Stimulated activated naive B cell treated with anti-CD40 and anti-IgM and Interleukin-4, amounts not matched to agents 10 μg/mL and 1 μg/mL and 100 μg/mL, for 72 hours (primary cell): ENCODE data around the gene HNRNPLL.

ENCODE experiments used
- ATAC-seq, 2 donors: fragments of 150-1000 bp; cut with Tn5 transposase; replicated peaks; 2 replicates each; pipeline ENCODE4 v1.10.0; 2021; ENCODE audit warnings: moderate library complexity in 1 of 2
- DNase-seq: peaks from one replicate; pipeline ENCODE4 v3.0.0; 2021
- H3K27ac Mint-ChIP-seq: one replicate; pipeline ENCODE4 v1.8.0; 2022; ENCODE audit warnings: mild to moderate bottlenecking, mixed read lengths
- H3K27me3 Mint-ChIP-seq, 2 donors: one replicate each; pipeline ENCODE4 v1.8.0; 2022; ENCODE audit warnings: mixed read lengths in 2 of 2
- H3K36me3 Mint-ChIP-seq, 2 donors: one replicate each; pipeline ENCODE4 v1.8.0; 2022; ENCODE audit warnings: mixed read lengths in 2 of 2, mild to moderate bottlenecking in 1 of 2
- H3K4me1 Mint-ChIP-seq, 2 donors: one replicate each; pipeline ENCODE4 v1.8.0; 2022; ENCODE audit warnings: mixed read lengths in 2 of 2, mild to moderate bottlenecking in 1 of 2
- H3K4me3 Mint-ChIP-seq, 2 donors: one replicate each; pipeline ENCODE4 v1.8.0; 2022; ENCODE audit warnings: mild to moderate bottlenecking in 2 of 2, mixed read lengths in 2 of 2, moderate library complexity in 1 of 2
- H3K9me3 Mint-ChIP-seq, 2 donors: one replicate each; pipeline ENCODE4 v1.8.0; 2022; ENCODE audit warnings: mixed read lengths in 2 of 2, mild to moderate bottlenecking in 1 of 2

Gene HNRNPLL

DNA sequence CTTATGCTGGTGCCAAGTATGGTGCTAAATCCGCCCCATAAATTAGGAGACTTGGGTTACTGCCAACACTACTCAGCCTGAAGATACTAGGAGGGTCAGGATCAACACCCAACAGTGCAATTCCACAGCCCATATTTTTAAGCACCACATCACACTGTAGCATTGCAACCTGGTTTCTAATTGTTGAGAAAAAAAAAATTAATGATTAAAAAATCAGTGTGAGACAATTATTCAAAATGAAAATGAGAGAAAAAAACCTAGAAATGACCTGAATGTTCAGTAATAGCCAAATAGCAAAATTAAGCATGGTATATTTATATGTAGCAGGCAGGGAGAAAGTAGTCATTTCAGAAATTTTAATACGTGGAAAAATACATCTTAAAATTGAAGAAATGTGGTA is 29.2 kb upstream of the HNRNPLL start:
- no peak overlapping the region for H3K4me3 Mint-ChIP-seq
- H3K9me3 Mint-ChIP-seq: peaks cover 4% of the 10 kb centered on the region in 2 donors
- H3K4me1 Mint-ChIP-seq: peaks cover 14 to 22% of the 10 kb centered on the region in 2 donors
- ATAC-seq (no peak), DNase-seq (no peak)
- peaks cover 6 to 18% of the 10 kb centered on the region in 2 donors for H3K27me3 Mint-ChIP-seq
- H3K27ac Mint-ChIP-seq: no peak overlapping the region
- H3K36me3 Mint-ChIP-seq: peaks cover 2 to 4% of the 10 kb centered on the region in 2 donors

DNA sequence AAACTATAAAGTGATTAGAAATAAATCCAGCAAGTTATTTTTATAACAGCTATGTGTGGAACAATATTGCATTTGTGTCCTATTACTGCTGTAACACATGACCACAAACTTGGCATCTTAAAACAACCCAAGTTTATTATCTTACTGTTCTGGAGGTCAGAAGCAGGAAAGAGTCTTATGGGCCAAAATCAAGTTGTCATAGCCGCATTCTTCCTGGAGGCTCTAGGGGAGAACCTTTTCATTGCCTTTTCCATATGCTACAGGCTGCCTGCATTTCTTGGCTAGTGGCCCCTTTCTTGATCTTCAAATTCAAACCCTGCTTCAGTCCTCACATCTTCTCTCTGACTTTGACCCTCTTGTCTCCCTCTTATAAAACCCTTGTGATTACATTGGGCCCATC is 27.0 kb upstream of the HNRNPLL start:
- DNase-seq (no peak), ATAC-seq (no peak)
- Mint-ChIP-seq H3K27me3 (peaks cover 9 to 20% of the 10 kb centered on the region in 2 donors), H3K4me1 (peaks cover 6 to 9% of the 10 kb centered on the region in 2 donors), H3K4me3 (no peak overlapping the region), H3K27ac (no peak overlapping the region), H3K9me3 (peaks cover 3 to 4% of the 10 kb centered on the region in 2 donors), H3K36me3 (no peaks in the 10 kb centered on the region)

DNA sequence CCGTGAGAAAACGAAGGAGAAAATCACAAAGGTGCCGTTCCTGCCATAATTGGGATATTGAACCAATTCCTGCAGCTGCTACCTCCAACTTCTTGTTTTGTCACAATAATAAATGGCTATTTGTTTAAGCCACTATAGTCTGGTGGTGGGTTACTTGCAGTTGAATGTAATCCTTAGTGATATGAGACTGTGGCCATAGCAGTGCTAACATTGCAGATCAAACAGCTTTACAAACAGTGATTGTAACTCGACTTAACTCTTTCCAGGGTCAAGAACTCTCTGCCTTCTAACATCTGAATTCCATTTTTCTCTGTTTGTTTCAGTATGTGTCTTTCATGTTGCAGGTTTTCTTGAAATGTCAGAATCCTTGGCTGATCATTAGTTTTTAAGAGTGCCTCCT is 24.7 kb upstream of the HNRNPLL start:
- H3K27ac Mint-ChIP-seq: no peak overlapping the region
- DNase-seq: no peak
- peaks cover 18 to 32% of the 10 kb centered on the region in 2 donors for H3K27me3 Mint-ChIP-seq
- H3K4me1 Mint-ChIP-seq: peaks cover 3 to 7% of the 10 kb centered on the region in 2 donors
- peaks cover 3 to 4% of the 10 kb centered on the region in 2 donors for H3K9me3 Mint-ChIP-seq
- no peaks in the 10 kb centered on the region for H3K36me3 Mint-ChIP-seq
- ATAC-seq: no peak
- no peak overlapping the region for H3K4me3 Mint-ChIP-seq

DNA sequence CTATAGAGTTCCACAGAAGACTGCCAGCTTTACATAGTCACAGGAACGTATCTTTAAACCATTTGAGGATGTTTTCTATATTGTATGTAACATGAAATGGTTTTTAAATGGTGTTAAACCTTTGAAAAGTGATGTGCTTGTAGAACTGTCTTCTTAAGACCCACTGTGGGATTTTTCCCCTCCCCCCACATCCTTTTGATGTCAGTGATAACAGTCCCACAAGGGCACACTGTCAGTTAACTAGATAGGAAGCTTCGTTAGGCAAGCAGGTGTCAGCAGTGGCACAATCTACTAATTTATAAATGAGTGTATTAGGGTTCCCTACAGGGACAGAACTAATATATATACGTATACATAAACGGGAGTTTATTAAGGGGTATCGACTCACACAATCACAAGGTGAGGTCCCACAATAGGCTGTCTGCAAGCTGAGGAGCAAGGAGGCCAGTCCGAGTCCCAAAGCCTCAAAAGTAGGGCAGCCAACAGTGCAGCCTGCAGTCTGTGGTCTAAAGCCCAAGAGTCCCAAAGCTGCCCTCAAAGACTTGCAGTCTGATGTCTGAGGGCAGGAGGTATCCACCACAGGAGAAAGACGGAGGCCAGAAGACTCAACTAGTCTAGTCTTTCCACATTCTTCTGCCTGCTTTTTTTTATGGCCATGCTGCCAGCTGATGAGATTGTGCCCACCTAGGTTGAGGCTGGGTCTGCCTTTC is 23.8 kb upstream of the HNRNPLL start:
- Mint-ChIP-seq H3K27ac (no peak overlapping the region), H3K4me3 (no peak overlapping the region), H3K27me3 (peaks cover 19 to 36% of the 10 kb centered on the region in 2 donors), H3K9me3 (peaks cover 3 to 4% of the 10 kb centered on the region in 2 donors), H3K4me1 (peaks cover 5 to 11% of the 10 kb centered on the region in 2 donors), H3K36me3 (no peaks in the 10 kb centered on the region)
- ATAC-seq (no peak), DNase-seq (no peak)

DNA sequence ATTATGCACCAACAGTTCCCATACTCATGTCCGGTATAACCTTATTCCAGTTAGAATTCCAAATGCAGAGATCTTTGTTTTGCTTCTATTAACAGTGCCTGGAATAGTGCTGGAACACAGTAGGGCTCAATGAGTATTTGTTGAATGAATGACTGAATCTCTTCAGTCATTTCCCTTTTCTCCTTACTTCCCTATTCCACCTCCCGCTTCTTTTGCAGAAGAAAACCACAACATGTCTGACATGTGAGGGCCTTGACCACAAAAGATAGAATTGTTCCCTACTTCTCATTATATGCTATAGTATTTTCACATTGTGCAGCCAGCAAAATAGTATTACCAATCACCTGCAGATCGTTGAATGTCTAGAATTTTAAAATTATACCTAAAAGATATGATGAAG is 19.5 kb upstream of the HNRNPLL start:
- Mint-ChIP-seq H3K27me3 (peaks cover 28 to 33% of the 10 kb centered on the region in 2 donors), H3K27ac (no peak overlapping the region), H3K4me1 (peaks cover 13 to 26% of the 10 kb centered on the region in 2 donors), H3K4me3 (no peak overlapping the region), H3K36me3 (no peaks in the 10 kb centered on the region), H3K9me3 (no peaks in the 10 kb centered on the region)
- ATAC-seq (peak; percentile 46 to 55), DNase-seq (no peak)

DNA sequence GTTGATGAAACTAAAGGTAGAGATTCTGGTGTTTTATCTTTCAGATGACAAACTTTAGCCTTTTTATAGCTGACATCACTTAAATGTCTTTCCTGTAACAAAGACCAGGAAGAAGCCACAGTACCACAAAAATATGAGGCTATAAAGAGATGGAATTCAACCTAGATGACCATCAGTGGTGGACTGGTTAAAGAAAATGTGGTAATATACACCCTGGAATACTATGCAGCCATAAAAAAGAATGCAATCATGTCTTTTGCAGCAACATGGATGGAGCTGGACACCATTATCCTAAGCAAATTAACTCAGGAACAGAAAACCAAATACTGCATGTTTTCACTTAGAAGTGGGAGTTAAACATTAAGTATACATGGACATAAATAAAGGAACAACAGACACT is 18.3 kb upstream of the HNRNPLL start:
- Mint-ChIP-seq H3K36me3 (no peaks in the 10 kb centered on the region), H3K4me3 (no peak overlapping the region), H3K9me3 (no peaks in the 10 kb centered on the region), H3K27me3 (peaks cover 36 to 43% of the 10 kb centered on the region in 2 donors), H3K27ac (no peak overlapping the region), H3K4me1 (peaks cover 13 to 26% of the 10 kb centered on the region in 2 donors)
- DNase-seq: no peak
- no peak for ATAC-seq

DNA sequence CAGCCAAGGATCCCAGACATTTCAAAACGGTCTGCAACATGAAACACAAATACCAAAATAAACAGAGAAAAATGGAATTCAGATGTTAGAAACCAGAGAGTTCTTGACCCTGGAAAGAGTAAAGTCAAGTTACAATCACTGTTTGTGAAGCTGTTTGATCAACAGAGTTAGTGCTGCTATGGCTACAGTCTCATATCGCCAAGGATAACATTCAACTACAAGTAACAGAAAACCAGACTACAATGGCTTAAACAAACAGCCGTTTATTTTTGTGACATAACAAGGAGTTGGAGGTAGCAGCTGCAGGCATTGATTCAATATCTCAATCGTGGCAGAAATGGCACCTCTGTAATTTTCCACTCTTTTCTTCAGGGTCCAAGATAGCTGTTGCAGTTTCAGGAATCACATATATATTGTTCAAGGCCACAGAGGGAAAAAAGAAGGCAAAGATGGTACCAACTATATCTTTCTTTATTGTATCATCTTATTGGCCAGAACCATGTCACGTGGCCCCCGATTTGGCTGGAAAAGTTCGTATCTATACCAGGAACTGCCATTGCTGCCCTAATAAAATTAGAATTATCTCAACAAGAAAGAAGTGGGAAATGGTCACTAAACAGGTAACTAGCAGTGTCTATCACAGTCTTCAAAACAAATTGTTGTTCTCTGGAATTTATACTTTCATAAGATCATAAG is 17.7 kb upstream of the HNRNPLL start:
- Mint-ChIP-seq H3K4me3 (no peak overlapping the region), H3K36me3 (no peaks in the 10 kb centered on the region), H3K4me1 (peaks cover 15 to 26% of the 10 kb centered on the region in 2 donors), H3K27me3 (peaks cover 39 to 47% of the 10 kb centered on the region in 2 donors), H3K9me3 (no peaks in the 10 kb centered on the region), H3K27ac (no peak overlapping the region)
- no peak for ATAC-seq
- no peak for DNase-seq

DNA sequence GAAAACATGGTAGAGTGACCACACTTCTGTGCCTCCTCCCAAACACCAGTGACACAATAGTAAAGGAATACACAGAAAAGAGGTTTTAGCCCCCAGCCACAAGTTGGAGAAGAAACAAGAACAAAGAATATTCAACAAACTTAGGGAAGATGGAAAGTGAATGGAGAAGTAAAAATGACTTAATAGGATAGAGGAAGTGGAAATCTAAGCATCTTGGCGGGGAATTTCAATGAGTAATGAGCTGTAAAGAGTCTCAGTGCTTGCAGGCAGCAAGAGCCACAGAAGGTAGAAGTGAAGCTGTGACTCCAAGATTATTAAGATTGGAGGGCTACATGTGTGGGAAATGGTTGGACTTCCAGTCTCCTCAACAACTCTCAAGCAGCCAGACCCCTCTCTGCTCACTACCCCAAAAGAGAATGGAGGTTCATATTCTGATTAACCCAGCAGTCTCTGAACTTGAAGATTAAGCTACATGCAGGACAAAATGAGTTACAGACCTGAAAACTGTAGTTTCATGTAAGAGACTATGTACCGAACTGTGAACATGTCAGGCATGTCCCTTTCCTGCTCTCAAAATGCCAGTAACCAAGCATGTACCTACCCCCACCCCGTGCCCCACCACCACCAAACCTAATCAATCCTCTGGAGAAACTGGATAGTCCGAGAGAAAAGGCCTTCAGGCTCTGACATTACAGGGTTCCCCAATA is 16.9 kb upstream of the HNRNPLL start:
- peaks cover 33 to 41% of the 10 kb centered on the region in 2 donors for H3K27me3 Mint-ChIP-seq
- ATAC-seq (peak; percentile 85 to 88), DNase-seq (no peak)
- H3K4me3 Mint-ChIP-seq: no peak overlapping the region
- H3K4me1 Mint-ChIP-seq: peaks cover 15 to 26% of the 10 kb centered on the region in 2 donors
- H3K36me3 Mint-ChIP-seq: no peaks in the 10 kb centered on the region
- H3K27ac Mint-ChIP-seq: no peak overlapping the region
- H3K9me3 Mint-ChIP-seq: no peaks in the 10 kb centered on the region

DNA sequence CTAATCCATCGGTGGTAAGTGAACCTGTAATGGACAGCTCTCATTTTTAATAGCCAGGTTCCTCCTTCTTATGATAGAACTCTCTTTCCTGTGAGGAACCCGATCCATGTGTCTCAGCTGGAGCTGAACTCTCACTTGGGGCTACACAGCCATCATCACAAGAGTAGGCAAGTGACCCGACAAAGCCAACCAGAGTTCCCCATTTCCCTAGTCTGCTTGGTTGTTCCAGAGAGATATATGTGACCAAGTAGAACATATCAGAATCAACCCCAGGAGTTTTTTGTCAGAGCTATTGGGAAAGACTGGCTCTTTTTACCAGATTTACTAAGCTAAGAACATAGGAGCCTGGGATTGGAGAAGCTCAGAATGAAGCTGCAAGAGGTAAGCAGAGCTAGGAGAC is 14.6 kb upstream of the HNRNPLL start:
- DNase-seq: no peak
- H3K27me3 Mint-ChIP-seq: peaks cover 42 to 51% of the 10 kb centered on the region in 2 donors
- ATAC-seq: no peak
- no peaks in the 10 kb centered on the region for H3K9me3 Mint-ChIP-seq
- no peak overlapping the region for H3K27ac Mint-ChIP-seq
- H3K4me1 Mint-ChIP-seq: peaks cover 16 to 36% of the 10 kb centered on the region in 2 donors
- peaks cover 0 to 1% of the 10 kb centered on the region in 2 donors for H3K36me3 Mint-ChIP-seq
- no peak overlapping the region for H3K4me3 Mint-ChIP-seq

DNA sequence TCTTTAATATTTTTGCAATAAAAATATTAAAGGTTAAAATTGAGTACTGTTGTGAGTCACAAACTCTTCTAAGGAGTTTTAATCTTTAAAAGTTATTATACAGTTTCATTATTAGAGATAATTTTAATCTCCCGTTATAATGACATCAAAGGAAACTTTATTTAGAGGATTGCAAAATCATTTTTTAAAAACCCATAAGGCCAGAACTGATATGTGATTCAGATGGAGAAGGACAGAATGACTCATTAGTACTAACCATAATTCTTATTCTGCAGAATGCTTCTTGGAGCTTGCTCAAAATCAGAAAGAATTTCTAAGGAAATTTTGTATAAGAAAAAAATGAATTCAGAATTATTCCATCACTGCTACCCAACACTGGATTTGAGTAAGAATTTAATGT is 12.5 kb upstream of the HNRNPLL start:
- Mint-ChIP-seq H3K36me3 (peaks cover 0 to 1% of the 10 kb centered on the region in 2 donors), H3K27me3 (peaks cover 44 to 56% of the 10 kb centered on the region in 2 donors), H3K4me1 (peaks cover 21 to 42% of the 10 kb centered on the region in 2 donors), H3K27ac (no peak overlapping the region), H3K9me3 (no peaks in the 10 kb centered on the region), H3K4me3 (no peak overlapping the region)
- peak; percentile 45 to 53 for ATAC-seq
- DNase-seq: no peak

DNA sequence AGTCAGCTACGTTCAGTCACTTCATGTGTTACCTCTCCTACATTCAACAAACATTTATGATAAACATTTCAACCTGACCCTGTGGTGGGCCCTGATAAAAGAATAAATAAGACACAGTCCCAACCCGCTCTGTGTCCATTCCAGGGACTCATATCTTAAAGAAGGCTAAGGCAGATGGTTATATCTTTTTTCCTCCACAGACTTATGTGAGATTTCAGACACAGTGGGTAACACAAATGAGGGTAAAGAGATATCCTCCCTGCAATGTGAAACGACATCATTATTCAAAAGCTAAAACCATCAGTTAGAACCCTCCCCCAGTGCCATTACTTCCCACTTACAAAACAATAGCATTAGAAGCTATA is 11.1 kb upstream of the HNRNPLL start:
- peaks cover 19 to 33% of the 10 kb centered on the region in 2 donors for H3K4me1 Mint-ChIP-seq
- H3K9me3 Mint-ChIP-seq: peaks cover 3 to 4% of the 10 kb centered on the region in 2 donors
- no peak for ATAC-seq
- no peak overlapping the region for H3K27ac Mint-ChIP-seq
- H3K36me3 Mint-ChIP-seq: peaks cover 3 to 4% of the 10 kb centered on the region in 2 donors
- H3K27me3 Mint-ChIP-seq: peaks cover 48 to 60% of the 10 kb centered on the region in 2 donors
- H3K4me3 Mint-ChIP-seq: no peak overlapping the region
- no peak for DNase-seq

DNA sequence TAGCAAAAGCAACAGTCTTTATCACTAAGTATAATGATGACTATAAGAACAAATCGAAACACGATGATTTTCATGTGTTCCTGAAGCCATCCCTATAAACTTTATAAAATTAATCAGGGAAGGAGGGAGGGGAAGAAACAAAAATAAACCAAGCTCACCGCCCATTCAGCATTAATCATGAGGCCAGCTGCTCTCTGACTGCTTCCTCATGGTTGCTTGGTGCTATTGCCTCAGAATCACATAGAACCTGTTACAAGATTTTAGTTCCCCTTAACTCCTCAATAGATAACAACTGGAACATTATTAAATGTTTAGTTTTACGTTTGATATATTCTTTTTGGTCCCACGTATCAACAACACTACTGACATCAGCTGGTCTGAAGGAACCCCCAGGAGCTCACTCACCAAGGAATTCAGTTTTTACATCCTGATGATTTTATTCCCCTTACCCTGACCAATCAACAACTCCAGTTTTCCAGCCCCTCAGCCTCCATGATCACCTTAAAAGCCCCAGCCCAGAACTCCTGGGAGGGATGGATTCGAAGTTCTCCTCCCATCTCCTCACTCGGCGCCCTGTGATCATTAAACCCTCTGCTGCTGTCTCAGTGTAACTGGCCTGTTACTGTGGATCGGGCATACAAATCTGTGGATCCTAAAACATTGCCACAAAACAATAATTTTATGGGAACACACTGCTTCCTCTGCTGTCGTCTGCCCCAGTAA is 10.6 kb upstream of the HNRNPLL start:
- ATAC-seq (no peak), DNase-seq (no peak)
- Mint-ChIP-seq H3K27me3 (peaks cover 45 to 58% of the 10 kb centered on the region in 2 donors), H3K9me3 (peaks cover 5 to 7% of the 10 kb centered on the region in 2 donors), H3K4me1 (peaks cover 17 to 35% of the 10 kb centered on the region in 2 donors), H3K4me3 (no peak overlapping the region), H3K36me3 (peaks cover 5 to 7% of the 10 kb centered on the region in 2 donors), H3K27ac (no peak overlapping the region)

DNA sequence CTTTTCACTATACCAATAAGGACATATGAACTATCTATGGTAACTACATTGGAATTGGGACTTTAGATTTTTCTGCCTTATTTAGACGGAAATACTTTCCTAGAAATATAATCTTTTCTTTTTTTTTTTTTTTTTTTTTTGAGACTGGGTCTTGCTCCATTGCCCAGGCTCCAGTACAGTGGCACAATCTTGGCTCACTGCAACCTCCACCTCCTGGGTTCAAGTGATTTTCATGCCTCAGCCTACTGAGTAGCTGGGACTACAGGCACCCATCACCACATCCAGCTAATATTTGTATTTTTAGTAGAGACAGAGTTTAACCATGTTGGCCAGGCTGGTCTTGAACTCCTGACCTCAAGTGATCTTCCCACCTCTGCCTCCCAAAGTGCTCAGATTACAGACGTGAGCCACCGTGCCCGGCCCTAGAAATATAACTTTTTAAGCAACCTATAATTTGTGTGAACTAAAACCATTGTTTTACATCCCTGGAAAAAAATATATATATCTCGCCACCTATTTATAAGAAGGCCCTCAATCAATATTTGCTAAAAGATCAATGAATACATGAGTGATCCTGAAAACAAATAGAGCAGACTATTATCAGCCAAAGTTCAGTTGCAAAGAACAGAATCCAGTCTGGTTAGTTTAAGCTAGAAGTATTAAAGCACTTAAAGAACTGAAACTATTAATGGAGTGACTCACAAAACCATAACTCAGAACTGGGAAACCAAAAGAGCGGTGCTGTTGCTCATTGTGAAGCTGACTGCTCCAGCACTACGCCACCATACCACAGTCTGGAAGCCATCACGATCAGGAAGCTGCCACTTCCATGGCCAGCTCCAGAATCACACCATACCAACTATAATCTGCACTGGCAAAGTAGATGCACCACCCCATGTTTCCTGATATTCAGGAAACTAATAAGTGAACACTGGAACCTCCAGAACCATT is 8.4 kb upstream of the HNRNPLL start:
- peak; percentile 92 to 93 for ATAC-seq
- no peak overlapping the region for H3K27ac Mint-ChIP-seq
- peaks cover 20 to 41% of the 10 kb centered on the region in 2 donors for H3K4me1 Mint-ChIP-seq
- H3K36me3 Mint-ChIP-seq: peaks cover 5 to 7% of the 10 kb centered on the region in 2 donors
- H3K27me3 Mint-ChIP-seq: peaks cover 38 to 51% of the 10 kb centered on the region in 2 donors
- peaks cover 5 to 7% of the 10 kb centered on the region in 2 donors for H3K9me3 Mint-ChIP-seq
- peak; percentile 17 for DNase-seq
- H3K4me3 Mint-ChIP-seq: no peak overlapping the region
